Skeletal muscle tissue (tissue), 4 donors: ENCODE results near the gene OSBPL5. TPM values are rescaled to one million over a fixed set of nuclear protein-coding genes. Genes with fewer than 3 reads are reported as not detected.
"Not testable (repeated sequence)": the region's sequence is repeated elsewhere in the genome, so short reads cannot be mapped to it uniquely, and the experiment has no call there.

Source experiments
- H3K27ac ChIP-seq: one replicate; pipeline ENCODE4 v1.7.0; 2013; ENCODE audit warnings: mild to moderate bottlenecking, low read depth, low read length, inconsistent platforms
- H3K27me3 ChIP-seq, 3 donors: one replicate each; pipeline ENCODE4 v1.7.0; 2013; ENCODE audit warnings: low read length in 3 of 3; ENCODE audit not compliant: control insufficient read depth in 3 of 3, insufficient read depth in 3 of 3
- H3K36me3 ChIP-seq, 3 donors: one replicate each; pipeline ENCODE4 v1.7.0; 2013; ENCODE audit warnings: low read length in 3 of 3; ENCODE audit not compliant: control insufficient read depth in 3 of 3, insufficient read depth in 3 of 3
- H3K4me1 ChIP-seq, 3 donors: one replicate each; pipeline ENCODE4 v1.7.0; 2013; ENCODE audit warnings: low read length in 3 of 3, mild to moderate bottlenecking in 3 of 3; ENCODE audit not compliant: control insufficient read depth in 3 of 3, insufficient read depth in 3 of 3
- H3K4me3 ChIP-seq, 3 donors: one replicate each; pipeline ENCODE4 v1.7.0; 2013; ENCODE audit warnings: low read length in 3 of 3
- H3K9ac ChIP-seq, 3 donors: one replicate each; pipeline ENCODE4 v1.7.0; 2013; ENCODE audit warnings: low read length in 3 of 3, mild to moderate bottlenecking in 3 of 3, moderate library complexity in 2 of 3, low read depth in 1 of 3
- H3K9me3 ChIP-seq, 3 donors: one replicate each; pipeline ENCODE4 v1.7.0; 2013; ENCODE audit warnings: low read length in 3 of 3; ENCODE audit not compliant: control insufficient read depth in 3 of 3
- total RNA-seq: library from RNA; depleted of rRNA; stranded (reverse); fragments of >200 nt; gene quantifications from one replicate; pipeline ENCODE4 v1.2.3, GENCODE V29; 2014
- donor health status: Osteomylitis.

Gene OSBPL5
- total RNA-seq, 1 donor from 2014 or later: 19.3 TPM

GRCh38 chr11:3073029-3073435 is 92.1 kb downstream of the OSBPL5 start:
- no peak overlapping the region for H3K4me3 ChIP-seq
- H3K4me1 ChIP-seq: peaks cover 5 to 10% (median 8%) of the 10 kb centered on the region in 3 donors
- H3K9me3 ChIP-seq: no peaks in the 10 kb centered on the region
- H3K27ac ChIP-seq: no peak overlapping the region
- H3K36me3 ChIP-seq: no peaks in the 10 kb centered on the region
- no peaks in the 10 kb centered on the region for H3K27me3 ChIP-seq
- peak overlapping the region in 2 of 3 donors; percentile 17 to 20 for H3K9ac ChIP-seq

DNA sequence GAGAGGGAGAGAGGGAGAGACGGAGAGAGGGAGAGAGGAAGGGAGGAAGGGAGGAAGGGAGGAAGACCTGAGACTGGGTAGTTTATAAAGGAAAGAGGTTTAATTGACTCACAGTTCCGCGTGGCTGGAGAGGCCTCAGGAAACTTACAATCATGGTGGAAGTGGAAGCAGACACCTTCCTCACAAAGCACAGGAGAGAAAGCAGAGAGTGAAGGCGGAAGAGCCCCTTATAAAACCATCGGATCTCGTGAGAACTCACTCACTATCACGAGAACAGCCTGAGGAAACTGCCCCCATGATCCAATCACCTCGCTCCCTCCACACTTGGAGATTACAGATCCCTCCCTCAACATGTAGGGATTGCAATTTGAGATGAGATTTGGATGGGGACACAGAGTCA is 95.7 kb downstream of the OSBPL5 start:
- no peaks in the 10 kb centered on the region for H3K36me3 ChIP-seq
- H3K4me3 ChIP-seq: no peak overlapping the region
- no peak overlapping the region for H3K27ac ChIP-seq
- no peak overlapping the region for H3K9ac ChIP-seq
- H3K27me3 ChIP-seq: no peaks in the 10 kb centered on the region
- H3K9me3 ChIP-seq: no peaks in the 10 kb centered on the region
- H3K4me1 ChIP-seq: peaks cover 0 to 2% (median 2%) of the 10 kb centered on the region in 3 donors

- not testable (repeated sequence) for H3K27ac ChIP-seq, H3K36me3 ChIP-seq, H3K9ac ChIP-seq, H3K4me3 ChIP-seq, H3K4me1 ChIP-seq, H3K27me3 ChIP-seq, H3K9me3 ChIP-seq
These were observed 98.8 kb downstream of the OSBPL5 start for GRCh38 chr11:3066308-3066707.

- not testable (repeated sequence) for H3K27ac ChIP-seq, H3K4me1 ChIP-seq, H3K36me3 ChIP-seq, H3K9ac ChIP-seq, H3K4me3 ChIP-seq, H3K27me3 ChIP-seq, H3K9me3 ChIP-seq
These were observed 100.4 kb downstream of the OSBPL5 start for GRCh38 chr11:3064709-3065108.

DNA sequence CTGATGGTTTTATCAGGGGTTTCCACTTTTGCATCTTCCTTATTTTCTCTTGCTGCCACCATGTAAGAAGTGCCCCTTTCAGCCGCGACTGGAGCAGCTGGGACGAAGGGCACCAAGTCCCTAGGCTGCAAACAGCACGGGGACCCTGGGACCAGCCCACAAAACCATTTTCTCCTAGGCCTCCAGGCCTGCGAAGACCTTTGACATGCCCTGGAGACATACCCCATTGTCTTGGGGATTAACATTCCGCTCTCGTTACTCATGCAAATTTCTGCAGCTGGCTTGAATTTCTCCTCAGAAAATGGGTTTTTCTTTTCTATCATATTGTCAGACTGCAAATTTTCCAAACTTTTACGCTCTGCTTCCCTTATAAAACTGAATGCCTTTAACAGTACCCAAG is 101.2 kb downstream of the OSBPL5 start:
- H3K36me3 ChIP-seq, H3K9ac ChIP-seq, H3K9me3 ChIP-seq, H3K27me3 ChIP-seq, H3K4me1 ChIP-seq, H3K27ac ChIP-seq, H3K4me3 ChIP-seq: not testable (repeated sequence)

DNA sequence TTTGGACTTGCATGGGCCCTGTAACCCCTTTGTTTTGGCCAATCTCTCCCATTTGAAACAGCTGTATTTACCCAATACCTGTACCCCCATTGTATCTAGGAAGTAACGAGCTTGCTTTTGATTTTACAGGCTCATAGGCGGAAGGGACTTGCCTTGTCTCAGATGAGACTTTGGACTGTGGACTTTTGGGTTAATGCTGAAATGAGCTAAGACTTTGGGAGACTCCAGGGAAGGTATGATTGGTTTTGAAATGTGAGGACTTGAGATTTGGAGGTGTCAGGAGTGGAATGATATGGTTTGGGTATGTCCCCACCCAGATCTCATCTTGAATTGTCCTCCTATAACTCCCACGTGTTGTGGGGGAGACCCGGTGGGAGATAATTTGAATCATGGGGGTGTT is 101.7 kb downstream of the OSBPL5 start:
- not testable (repeated sequence) for H3K4me3 ChIP-seq, H3K9ac ChIP-seq, H3K27me3 ChIP-seq, H3K9me3 ChIP-seq, H3K36me3 ChIP-seq, H3K4me1 ChIP-seq, H3K27ac ChIP-seq

GRCh38 chr11:3060436-3061025 is 104.6 kb downstream of the OSBPL5 start:
- Histone ChIP-seq H3K4me3 (no peak overlapping the region), H3K27ac (no peak overlapping the region), H3K27me3 (no peaks in the 10 kb centered on the region), H3K4me1 (peaks cover 17 to 22% (median 18%) of the 10 kb centered on the region in 3 donors), H3K9ac (no peak overlapping the region), H3K9me3 (no peaks in the 10 kb centered on the region), H3K36me3 (no peaks in the 10 kb centered on the region)

GRCh38 chr11:3058753-3059664 is 106.1 kb downstream of the OSBPL5 start:
- H3K27ac ChIP-seq: no peak overlapping the region
- H3K9ac ChIP-seq: no peak overlapping the region

GRCh38 chr11:3057069-3057963 is 107.8 kb downstream of the OSBPL5 start, which contains the start of gene CARS1:
TSS of gene CARS1 (minus strand) at chr11:3057423. CDS start at chr11:3057367, 56 bp downstream.
- H3K36me3 ChIP-seq: peaks cover 0 to 3% (median 0%) of the 10 kb centered on the region in 3 donors
- no peaks in the 10 kb centered on the region for H3K9me3 ChIP-seq
- H3K27ac ChIP-seq: peak within 1 kb of the TSS; percentile 80
- peak within 1 kb of the TSS; percentile 80 to 88 (median 87) for H3K4me3 ChIP-seq
- H3K27me3 ChIP-seq: no peaks in the 10 kb centered on the region
- peak within 1 kb of the TSS; percentile 83 to 96 (median 91) for H3K9ac ChIP-seq
- H3K4me1 ChIP-seq: peaks cover 23 to 30% (median 23%) of the 10 kb centered on the region in 3 donors

More at GRCh38 chr11:3058753-3059664, 106.1 kb downstream of the OSBPL5 start:
- no peaks in the 10 kb centered on the region for H3K27me3 ChIP-seq
- no peak overlapping the region for H3K4me3 ChIP-seq
- H3K9me3 ChIP-seq: no peaks in the 10 kb centered on the region
- H3K4me1 ChIP-seq: peaks cover 17 to 25% (median 18%) of the 10 kb centered on the region in 3 donors
- peaks cover 0 to 2% (median 0%) of the 10 kb centered on the region in 3 donors for H3K36me3 ChIP-seq
